Activated CD4-positive, alpha-beta T cell treated with anti-CD3 and anti-CD28 coated beads, Interleukin-2, amount 10 ng/mL, durations not matched to agents 24 days and 14 days (primary cell): Measurements from ENCODE around the gene HOXB4. TPM values are rescaled to one million over a fixed set of nuclear protein-coding genes. Genes with fewer than 3 reads are reported as not detected.

Experiments used
- DNase-seq: peaks from one replicate; pipeline ENCODE4 v3.0.0; 2022
- H3K27ac Mint-ChIP-seq: one replicate; pipeline ENCODE4 v1.8.0; 2022; ENCODE audit warnings: mild to moderate bottlenecking, mixed read lengths
- H3K27me3 Mint-ChIP-seq: one replicate; pipeline ENCODE4 v1.8.0; 2022; ENCODE audit warnings: mixed read lengths
- H3K36me3 Mint-ChIP-seq: one replicate; pipeline ENCODE4 v1.8.0; 2022; ENCODE audit warnings: low read depth, mild to moderate bottlenecking, mixed read lengths
- H3K4me1 Mint-ChIP-seq: one replicate; pipeline ENCODE4 v1.8.0; 2021; ENCODE audit warnings: mixed read lengths
- H3K4me3 Mint-ChIP-seq: one replicate; pipeline ENCODE4 v1.8.0; 2022; ENCODE audit warnings: mild to moderate bottlenecking, moderate library complexity, mixed read lengths
- H3K9me3 Mint-ChIP-seq: one replicate; pipeline ENCODE4 v1.8.0; 2021; ENCODE audit warnings: mixed read lengths
- intact Hi-C: fragments of 100-400 bp; cut with micrococcal nuclease; formaldehyde crosslinking; loops from one replicate; pipeline ENCODE4 v1.15.1; 2023
- total RNA-seq: library from RNA; stranded (reverse); gene quantifications from 2 replicates; pipeline ENCODE4 v1.2.3, GENCODE V29; 2022

HOXB4 gene
- total RNA-seq, 1 donor from 2014 or later, result 3.6 TPM

DNA sequence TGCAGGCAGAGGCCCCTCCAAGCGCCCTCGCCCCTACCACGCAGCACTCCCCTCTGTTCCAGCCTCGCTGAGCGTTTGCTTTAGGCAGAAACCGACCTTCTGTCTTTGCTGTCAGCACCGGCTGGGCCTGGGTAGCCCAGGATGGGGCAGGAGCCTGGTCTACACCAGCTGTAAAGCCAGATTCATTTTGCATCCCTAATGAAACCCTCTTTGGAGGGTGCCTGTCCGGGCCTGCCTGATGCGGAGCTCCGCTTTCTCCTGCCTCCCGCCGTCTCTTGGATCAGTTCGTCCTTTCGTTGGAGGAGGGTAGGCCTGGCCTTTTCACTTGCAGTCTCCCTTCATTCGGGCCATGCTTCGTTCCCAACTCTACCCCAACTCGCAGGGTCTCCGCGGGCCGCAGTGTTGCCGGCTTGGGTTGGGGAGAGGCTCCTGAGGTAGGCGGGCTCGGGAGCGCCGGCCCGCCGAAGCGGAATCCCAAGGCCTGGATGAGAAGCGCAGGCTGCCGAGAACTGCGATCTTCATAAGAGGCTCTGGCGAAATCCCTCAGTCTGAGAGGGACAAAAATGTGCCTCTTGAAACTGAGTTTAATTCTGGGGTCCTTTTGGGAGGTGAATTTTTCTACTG lies 41.8 kb upstream of the HOXB4 start:
- peaks cover 90% of the 10 kb centered on the region for H3K27me3 Mint-ChIP-seq
- intact Hi-C loops, result loop anchor here (10.0 kb wide), 1 partner anchor 1345 kb away; the partner anchor contains the start of gene DLX4
- DNase-seq, result no peak
- H3K9me3 Mint-ChIP-seq, result no peaks in the 10 kb centered on the region
- no peak overlapping the region for H3K27ac Mint-ChIP-seq
- H3K36me3 Mint-ChIP-seq, result peaks cover 1% of the 10 kb centered on the region
- no peak overlapping the region for H3K4me3 Mint-ChIP-seq
- H3K4me1 Mint-ChIP-seq, result peaks cover 25% of the 10 kb centered on the region

DNA sequence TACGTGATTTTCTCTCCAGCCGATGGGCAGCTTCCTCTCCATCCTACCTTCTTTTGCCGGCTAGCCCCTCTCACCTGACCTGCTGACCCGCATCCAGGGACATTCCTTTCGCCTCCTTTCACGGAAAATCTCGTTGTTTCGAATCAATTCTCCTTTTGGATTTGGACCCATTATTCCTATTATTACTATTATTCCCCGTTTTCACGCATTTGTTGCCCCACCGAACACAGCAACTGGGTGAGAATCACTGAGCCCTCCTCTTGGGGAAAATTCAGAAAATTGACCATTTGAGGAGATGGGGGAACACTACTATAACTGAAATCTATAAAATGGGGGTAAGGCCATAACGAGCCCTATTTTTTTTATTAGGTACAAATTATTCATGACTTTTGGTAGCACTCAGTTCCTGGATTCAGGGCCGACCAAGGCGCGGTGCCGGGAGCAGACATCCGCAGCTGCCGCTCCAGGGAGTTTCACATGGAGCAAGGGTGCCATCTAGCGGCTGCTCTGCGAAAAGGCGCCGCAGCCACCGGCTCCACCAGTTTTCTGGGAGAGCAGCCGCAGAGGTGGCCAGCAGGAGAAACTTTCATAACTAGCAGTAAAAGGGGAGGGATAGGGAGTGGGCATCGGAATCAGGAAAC lies 40.2 kb upstream of the HOXB4 start:
- peak overlapping the region; percentile 4 for H3K4me3 Mint-ChIP-seq
- H3K36me3 Mint-ChIP-seq, result peaks cover 3% of the 10 kb centered on the region
- peak; percentile 95 for DNase-seq
- H3K9me3 Mint-ChIP-seq, result no peaks in the 10 kb centered on the region
- peaks cover 30% of the 10 kb centered on the region for H3K4me1 Mint-ChIP-seq
- H3K27me3 Mint-ChIP-seq, result peaks cover 90% of the 10 kb centered on the region
- H3K27ac Mint-ChIP-seq, result peak overlapping the region; percentile 48
- intact Hi-C loops, result loop anchor here (1.0 to 10.0 kb wide), 2 partner anchors 593 to 1346 kb away; partner anchors contain the start of gene DLX4

DNA sequence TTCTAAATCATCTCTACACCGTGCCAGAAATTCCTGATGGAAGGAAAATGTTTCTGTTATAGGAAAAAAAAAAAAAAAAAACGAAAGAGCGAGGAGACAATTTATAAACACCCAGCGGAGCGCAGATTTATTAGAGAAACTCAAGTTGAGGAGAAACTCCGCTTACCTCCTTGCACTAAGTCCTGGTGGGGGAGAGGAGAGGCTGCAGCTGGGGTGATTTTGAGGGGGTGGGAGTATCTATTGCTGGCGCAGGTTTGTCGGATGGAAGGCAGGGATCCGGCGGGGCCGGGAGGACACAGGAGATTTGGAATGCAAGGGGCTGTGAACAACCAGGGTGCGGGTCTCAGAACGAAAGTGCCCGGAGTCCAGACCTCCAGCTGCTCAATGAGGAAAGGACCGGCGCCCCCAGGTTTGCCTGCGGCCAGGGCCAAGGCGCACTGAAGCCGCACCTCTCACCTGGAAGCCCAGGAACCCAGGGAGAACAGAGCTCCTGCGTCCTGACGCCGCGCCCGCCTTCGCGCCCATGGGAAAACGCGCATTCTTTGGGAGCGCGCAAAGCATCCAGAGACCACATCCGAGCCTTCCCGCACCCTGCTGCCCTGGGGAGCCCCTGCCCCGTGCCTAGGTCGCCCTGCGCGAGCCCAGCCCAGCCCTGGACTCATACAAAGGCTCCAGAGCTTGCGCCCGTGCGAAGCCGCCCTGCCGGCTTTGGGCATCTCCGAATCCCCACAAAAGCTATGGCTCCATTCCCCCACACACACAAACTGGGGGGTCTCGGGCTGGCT lies 39.5 kb upstream of the HOXB4 start:
- Mint-ChIP-seq H3K9me3 (no peaks in the 10 kb centered on the region), H3K27ac (peak overlapping the region; percentile 47), H3K36me3 (peaks cover 5% of the 10 kb centered on the region), H3K27me3 (peaks cover 88% of the 10 kb centered on the region), H3K4me3 (no peak overlapping the region), H3K4me1 (peaks cover 34% of the 10 kb centered on the region)
- intact Hi-C loops, result loop anchor here (1.0 to 10.0 kb wide), 3 partner anchors 23 to 1347 kb away; partner anchors contain the start of gene DLX4
- peak; percentile 59 for DNase-seq

DNA sequence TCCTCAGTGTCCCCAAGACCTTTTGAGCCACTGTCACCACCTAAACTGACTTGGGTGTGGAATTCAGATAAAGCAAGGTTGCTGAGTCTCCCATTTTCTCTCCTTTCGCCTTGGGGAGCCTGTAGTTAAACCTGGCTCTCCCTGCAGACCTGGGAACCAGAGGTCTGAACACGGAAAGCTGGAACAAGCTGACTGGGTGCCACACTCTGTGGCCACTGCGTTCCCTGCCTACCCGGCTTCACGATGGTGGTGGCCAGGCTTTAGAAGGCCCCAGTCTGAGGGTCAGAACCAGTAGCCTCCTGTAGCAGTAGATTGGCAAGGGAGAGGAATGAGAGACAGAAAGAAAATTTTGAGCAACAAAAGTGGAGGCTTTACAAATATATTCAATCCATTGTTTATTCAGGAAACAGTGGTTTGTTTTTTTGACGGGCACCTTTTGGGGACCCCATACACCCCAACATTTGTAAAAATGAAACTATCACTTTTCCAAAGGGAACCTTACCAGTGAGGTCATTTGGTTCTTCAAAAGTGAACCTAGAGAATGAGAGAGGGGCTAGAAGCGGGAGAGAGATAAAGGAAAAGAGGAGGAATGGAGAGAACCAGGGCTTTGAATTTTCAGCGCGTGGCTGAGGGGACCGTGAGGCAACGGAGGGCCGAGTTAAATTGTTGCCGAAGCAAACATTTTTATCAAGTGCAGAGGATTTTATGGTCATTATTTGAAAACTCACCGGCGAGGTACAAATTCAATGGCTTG lies 38.7 kb upstream of the HOXB4 start:
- Mint-ChIP-seq H3K4me3 (no peak overlapping the region), H3K27ac (peak overlapping the region; percentile 73), H3K36me3 (peaks cover 5% of the 10 kb centered on the region), H3K9me3 (no peaks in the 10 kb centered on the region), H3K4me1 (peaks cover 37% of the 10 kb centered on the region), H3K27me3 (peaks cover 86% of the 10 kb centered on the region)
- no peak for DNase-seq
- intact Hi-C loops, result loop anchor here (2.0 to 10.0 kb wide), 2 partner anchors 24 to 1348 kb away; partner anchors contain the start of gene DLX4

DNA sequence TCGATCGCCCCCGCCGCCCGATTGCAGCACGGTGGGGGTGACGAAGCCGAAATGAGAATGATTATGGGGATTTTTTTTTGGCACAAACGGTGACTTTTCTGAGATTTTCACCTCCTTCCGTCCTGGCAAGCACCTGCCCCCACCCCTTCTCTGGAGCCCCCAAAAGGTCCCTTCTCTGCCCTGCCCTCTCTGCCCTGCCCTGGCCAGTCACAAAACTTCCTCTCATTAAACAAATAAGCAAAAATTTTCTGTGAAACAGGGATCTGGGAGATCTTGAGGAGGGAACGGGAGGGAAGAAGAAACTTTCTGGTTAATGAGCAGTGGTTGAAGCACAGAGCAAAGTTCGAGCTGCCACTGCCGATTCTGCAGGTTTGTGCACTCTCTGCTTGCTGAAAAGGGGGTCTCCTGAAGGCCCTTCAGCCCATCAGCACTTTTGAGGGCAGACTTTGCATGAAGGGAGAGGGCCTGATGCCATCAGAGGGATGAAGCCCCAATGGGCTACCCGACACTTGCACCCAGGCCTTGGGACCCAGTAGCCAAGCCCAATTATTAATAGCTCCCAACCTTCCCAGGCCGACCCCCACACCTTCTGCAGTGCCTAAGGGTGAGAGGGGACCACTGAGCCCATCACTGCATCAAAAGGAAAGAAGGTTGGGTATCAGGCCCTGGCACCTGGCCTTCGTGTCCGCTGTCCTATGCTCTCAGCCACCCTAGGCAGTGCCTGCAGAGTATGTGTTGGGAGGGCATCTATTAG lies 38.0 kb upstream of the HOXB4 start:
- H3K4me1 Mint-ChIP-seq, result peaks cover 44% of the 10 kb centered on the region
- no peaks in the 10 kb centered on the region for H3K9me3 Mint-ChIP-seq
- peaks cover 7% of the 10 kb centered on the region for H3K36me3 Mint-ChIP-seq
- H3K27ac Mint-ChIP-seq, result peak overlapping the region; percentile 73
- DNase-seq, result no peak
- H3K4me3 Mint-ChIP-seq, result no peak overlapping the region
- peaks cover 87% of the 10 kb centered on the region for H3K27me3 Mint-ChIP-seq
- intact Hi-C loops, result loop anchor here (2.0 to 10.0 kb wide), 3 partner anchors 25 to 1349 kb away; partner anchors contain the start of gene DLX4

DNA sequence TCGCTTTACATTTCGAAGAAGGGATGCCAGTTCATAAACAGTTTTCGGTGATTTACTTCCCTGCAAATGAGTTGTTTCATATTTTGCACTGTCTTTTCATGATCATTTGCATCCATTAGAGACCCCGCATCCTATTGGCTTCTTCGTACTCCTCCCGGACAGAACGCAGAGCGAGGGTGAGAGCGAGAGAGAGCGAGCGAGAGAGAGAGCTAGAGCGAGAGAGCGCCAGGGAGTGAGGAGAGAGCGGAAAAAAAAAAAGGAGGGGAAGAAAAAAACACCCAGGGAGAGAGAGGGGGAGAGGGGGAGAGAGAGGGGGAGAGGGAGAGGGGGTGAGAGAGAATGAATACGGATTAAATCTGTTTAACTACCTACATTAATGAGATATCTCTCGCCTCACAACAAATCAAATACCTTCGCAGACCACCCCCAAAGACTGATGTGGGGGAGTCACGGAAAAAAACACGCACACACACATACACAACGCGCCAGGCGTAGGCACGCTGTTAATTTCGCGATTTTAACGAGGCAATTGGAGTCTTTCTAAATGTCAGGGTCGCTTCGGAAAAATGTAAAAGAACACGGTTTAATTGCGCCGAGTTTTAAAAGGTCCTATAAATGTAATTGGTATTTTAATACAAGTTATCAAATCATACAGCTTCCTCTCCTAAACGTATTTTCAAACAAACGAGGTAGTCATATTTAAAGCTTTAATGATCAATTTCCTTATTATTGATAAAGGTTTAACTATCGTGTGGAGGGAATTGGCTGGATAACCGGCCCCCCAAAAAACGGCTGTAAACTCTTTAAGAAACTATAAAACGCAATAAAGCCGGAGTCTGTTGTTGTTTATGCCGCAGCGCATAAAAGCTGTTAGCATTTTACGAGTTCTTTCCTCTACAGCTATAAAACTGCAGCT lies 37.2 kb upstream of the HOXB4 start, which contains the start of gene HOXB8:
Gene HOXB8, minus strand, starts transcription at position 246 of the 916 bp plus-strand sequence. CDS start 588 bp downstream, outside the sequence.
- Mint-ChIP-seq H3K27me3 (peaks cover 84% of the 10 kb centered on the region), H3K27ac (peak within 1 kb of the TSS; percentile 75), H3K9me3 (no peaks in the 10 kb centered on the region), H3K36me3 (peaks cover 7% of the 10 kb centered on the region), H3K4me3 (peak within 1 kb of the TSS; percentile 55), H3K4me1 (peaks cover 50% of the 10 kb centered on the region)
- DNase-seq, result no peak
- intact Hi-C loops, result loop anchor here (2.0 to 10.0 kb wide), 2 partner anchors 137 to 1349 kb away; partner anchors contain the start of gene DLX4

DNA sequence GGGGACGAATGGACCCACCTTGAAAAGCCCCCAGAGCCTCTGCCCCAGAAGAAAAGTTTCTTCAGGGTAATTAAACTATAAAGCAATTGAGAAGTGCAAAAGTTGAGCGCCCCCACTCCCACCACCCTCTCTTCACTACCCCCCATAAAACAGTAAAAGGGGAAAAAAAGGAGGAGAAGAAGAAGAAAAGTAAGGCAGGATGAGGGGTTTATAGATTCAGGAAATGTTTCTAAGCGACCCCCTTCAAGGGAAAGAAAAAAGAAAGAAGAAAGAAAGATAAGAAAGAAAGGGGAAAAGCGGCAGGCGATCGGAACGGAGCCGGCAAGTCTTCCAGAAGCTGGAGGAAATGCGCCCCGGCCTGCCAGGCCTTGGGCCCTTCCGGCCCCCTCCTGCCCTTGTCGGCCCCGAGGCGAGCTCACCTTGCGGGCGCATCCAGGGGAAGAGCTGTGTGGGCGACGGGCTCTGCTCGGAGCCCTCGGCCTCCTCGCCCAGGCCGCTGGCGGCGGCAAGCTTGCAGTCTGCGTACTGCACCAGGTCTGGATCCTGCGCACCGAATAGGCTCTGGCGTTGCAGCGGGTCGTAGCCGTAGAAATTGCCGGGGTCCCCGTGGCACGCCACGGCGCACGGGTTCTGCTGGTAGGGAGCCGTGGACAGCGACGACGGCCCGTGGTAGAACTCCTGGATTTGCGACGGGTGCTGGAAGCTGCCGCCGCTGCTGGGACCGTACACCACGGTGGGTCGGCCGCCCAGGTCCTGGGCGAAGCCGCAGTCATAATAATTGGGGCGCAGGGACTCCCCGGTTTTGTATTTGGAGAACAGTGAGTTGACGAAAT lies 35.9 kb upstream of the HOXB4 start:
- intact Hi-C loops, result loop anchor here (1.0 to 10.0 kb wide), 5 partner anchors 17 to 1351 kb away; partner anchors contain the start of genes DLX4 and IGF2BP1
- H3K4me3 Mint-ChIP-seq, result peak overlapping the region; percentile 55
- no peaks in the 10 kb centered on the region for H3K9me3 Mint-ChIP-seq
- peaks cover 84% of the 10 kb centered on the region for H3K27me3 Mint-ChIP-seq
- H3K36me3 Mint-ChIP-seq, result peaks cover 7% of the 10 kb centered on the region
- peak overlapping the region; percentile 83 for H3K27ac Mint-ChIP-seq
- peak; percentile 78 for DNase-seq
- H3K4me1 Mint-ChIP-seq, result peaks cover 46% of the 10 kb centered on the region

DNA sequence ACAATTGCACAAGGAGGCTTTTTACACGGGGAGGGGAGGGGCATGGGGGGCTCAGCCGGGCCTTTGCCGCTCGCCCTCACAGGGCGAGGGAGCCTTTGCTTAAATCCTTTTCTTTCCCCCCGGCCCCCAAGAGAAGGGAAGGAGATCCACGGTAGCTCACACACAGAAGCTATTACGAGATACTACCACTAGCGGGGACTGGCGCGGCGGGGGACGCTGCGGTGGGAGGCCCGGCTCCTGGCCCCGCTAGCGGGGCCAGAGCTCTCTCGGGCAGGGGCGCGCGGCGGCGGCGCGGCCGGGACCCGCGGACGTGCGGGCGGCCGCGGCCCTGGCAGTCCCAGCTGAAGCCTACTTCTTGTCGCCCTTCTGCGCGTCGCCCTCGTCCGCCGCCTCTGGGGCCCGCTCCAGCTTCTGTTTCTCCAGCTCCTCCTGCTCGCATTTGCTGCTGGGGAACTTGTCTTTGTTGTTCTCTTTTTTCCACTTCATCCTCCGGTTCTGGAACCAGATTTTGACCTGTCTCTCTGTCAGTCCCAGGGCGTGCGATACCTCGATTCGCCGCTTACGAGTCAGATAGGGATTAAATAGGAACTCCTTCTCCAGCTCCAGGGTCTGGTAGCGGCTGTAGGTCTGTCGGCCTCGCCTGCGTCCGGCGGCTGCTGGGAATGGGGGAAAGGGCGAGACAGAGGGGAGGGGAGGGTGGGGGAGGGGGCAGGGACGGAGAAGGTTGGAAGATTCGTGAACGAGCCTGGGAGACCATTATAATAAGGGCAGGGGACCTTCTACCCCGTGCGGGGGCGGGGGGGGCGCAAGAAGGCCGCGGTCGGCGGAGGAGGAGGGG lies 34.9 kb upstream of the HOXB4 start:
- H3K27ac Mint-ChIP-seq, result peak overlapping the region; percentile 48
- intact Hi-C loops, result loop anchor here (2.0 to 10.0 kb wide), 3 partner anchors 112 to 1352 kb away; partner anchors contain the start of genes DLX4 and IGF2BP1
- no peaks in the 10 kb centered on the region for H3K9me3 Mint-ChIP-seq
- DNase-seq, result peak; percentile 83
- H3K36me3 Mint-ChIP-seq, result peaks cover 7% of the 10 kb centered on the region
- peaks cover 82% of the 10 kb centered on the region for H3K27me3 Mint-ChIP-seq
- peaks cover 40% of the 10 kb centered on the region for H3K4me1 Mint-ChIP-seq
- peak overlapping the region; percentile 83 for H3K4me3 Mint-ChIP-seq

DNA sequence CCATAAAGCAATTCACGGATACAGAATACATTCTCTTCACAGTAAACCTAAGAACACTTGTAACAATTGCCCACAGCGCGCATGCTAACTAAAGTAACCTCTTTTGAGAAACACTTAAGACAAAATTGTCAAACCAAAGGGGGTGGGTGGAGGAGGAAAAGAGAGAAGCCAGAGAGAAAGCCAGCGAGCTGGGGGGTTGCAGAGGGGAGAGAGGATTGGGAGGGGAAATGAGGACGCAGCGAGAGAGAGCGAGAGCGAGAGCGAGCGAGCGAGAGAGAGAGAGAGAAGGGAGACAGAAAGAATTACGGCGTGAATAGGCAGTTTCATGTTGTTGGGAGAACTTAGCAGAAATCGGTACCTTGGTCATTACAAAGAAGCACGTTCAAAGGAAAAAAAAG lies 34.3 kb upstream of the HOXB4 start:
- peaks cover 81% of the 10 kb centered on the region for H3K27me3 Mint-ChIP-seq
- H3K9me3 Mint-ChIP-seq, result no peaks in the 10 kb centered on the region
- H3K27ac Mint-ChIP-seq, result peak overlapping the region; percentile 18
- no peak for DNase-seq
- H3K4me1 Mint-ChIP-seq, result peaks cover 40% of the 10 kb centered on the region
- H3K4me3 Mint-ChIP-seq, result peak overlapping the region; percentile 74
- intact Hi-C loops, result loop anchor here (2.0 to 10.0 kb wide), 3 partner anchors 112 to 1352 kb away; partner anchors contain the start of genes DLX4 and IGF2BP1
- peaks cover 7% of the 10 kb centered on the region for H3K36me3 Mint-ChIP-seq

DNA sequence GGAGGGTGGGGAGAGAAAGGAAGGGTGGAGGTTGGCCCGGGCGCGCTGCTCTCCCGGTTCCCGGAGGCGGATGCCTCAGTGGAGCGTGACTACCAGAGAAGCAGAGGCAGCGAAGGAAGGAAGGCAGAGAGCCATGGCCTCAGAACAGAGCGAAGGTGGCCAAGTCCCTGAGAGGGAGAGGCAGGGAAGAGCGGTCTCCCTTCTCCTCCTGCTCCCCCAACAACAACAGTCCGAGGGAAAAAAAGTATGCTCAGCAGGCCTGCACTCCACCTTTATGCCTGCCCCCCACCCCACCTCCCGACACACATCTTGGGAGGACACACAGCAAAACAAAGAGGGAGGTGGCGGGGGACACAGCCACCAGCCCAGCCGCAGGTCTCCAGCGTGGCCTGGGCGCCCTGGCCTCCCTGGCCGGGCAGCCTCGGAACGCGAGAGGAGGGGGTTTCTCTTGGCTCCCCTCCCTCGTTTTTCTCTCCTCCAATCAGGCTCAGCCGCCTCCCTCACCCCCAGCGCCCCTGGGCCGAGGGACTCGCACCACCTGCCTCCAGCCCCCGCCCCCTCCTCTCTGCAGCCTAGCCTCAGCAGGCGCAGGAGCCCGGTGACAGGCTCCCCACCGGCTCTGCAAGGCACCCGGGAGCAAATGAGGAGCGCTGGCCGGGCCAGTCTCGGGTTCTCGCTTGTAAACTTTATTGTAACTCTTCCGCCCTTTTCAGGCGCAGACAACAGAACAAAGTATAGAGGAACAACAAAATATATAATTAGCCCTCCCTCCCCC lies 33.7 kb upstream of the HOXB4 start:
- Mint-ChIP-seq H3K27me3 (peaks cover 80% of the 10 kb centered on the region), H3K9me3 (no peaks in the 10 kb centered on the region), H3K4me1 (peaks cover 34% of the 10 kb centered on the region), H3K4me3 (peak overlapping the region; percentile 89), H3K36me3 (peaks cover 7% of the 10 kb centered on the region), H3K27ac (peak overlapping the region; percentile 46)
- DNase-seq, result peak; percentile 72
- intact Hi-C loops, result loop anchor here (2.0 to 10.0 kb wide), 4 partner anchors 15 to 1353 kb away; partner anchors contain the start of genes DLX4 and IGF2BP1
